Fibroblast of skin of right biceps (primary cell): ENCODE measurements around the gene RTL10.

Experiments
- DNase-seq: peaks from one replicate; pipeline ENCODE4 v3.0.0-alpha.2; 2013

RTL10 gene

DNA sequence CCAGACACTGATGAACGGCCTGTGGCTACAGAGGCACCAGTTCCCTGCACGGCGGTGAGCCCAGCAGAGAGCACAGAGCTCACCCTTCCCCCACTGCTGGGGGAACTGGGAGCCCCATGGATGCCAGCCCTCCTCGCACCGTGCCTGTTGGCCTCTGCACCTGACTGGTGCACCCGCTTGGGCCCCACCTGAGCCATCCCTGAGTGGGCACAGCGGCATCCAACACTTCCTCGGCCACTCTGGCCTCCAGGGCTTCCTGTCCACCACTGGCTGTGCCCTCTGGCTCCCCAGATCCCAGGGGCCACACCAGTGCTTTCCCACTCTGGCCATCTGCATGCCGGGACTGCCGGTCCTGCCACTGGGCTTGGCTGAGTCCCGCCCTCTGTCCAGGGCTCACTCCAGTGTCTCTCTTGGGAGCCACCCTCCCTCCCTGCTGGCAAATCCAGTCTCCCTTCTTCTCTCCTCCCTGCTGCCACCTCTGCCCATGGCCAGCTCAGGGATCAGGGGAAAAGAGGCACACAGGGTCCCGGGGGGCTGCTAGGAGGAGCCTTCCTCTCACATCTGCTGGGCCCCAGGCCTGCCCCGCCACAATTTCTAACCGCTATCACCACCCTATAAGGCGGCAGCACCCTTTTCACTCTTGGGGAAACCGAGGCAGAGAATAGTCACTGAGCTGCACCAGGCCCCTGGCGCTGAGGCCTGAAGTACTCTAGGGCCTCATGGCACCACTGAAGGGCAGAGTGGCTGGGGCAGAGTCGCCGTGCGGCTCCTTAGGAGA lies 33.0 kb downstream of the RTL10 start:
- DNase-seq: no peak

DNA sequence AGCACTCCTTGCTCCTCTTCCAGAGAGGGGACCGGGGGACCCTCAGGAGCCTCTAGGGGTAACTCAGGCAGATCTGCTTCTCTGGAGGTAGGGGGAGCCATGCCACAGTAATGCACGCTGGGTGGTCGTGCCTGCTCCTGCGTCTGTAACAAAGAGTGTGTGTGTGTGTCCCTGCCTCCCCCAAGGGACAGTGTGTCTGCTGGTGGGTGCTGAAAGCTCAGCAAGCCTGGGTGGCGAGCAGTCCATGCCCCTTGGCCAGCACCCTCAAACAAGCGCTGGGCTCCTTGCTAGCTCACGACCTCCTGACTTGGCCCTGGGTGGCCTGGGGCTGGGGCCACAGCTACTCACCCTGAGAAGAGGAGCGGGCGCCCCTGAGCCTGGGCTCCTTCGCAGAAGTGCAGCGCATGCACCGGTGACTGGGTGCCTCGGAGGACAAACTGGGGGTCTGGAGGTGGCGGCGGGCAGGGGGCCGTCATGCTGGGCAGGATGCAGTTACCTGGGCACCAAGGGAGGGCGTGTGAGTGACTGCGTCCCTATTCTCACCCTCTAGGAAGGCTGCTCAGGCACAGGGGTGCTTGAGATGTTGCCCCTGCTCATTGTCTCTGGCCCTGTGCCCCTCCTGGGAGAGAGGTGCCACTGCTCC lies 33.7 kb downstream of the RTL10 start:
- no peak for DNase-seq

- no peak for DNase-seq
These were observed 34.5 kb downstream of the RTL10 start for GRCh38 chr22:19819911-19820879.

GRCh38 chr22:19819208-19819910 lies 35.3 kb downstream of the RTL10 start:
- DNase-seq: no peak

GRCh38 chr22:19818324-19819207 lies 36.1 kb downstream of the RTL10 start:
- DNase-seq: no peak

- no peak for DNase-seq
These were observed 38.1 kb downstream of the RTL10 start for GRCh38 chr22:19816372-19817119.

DNA sequence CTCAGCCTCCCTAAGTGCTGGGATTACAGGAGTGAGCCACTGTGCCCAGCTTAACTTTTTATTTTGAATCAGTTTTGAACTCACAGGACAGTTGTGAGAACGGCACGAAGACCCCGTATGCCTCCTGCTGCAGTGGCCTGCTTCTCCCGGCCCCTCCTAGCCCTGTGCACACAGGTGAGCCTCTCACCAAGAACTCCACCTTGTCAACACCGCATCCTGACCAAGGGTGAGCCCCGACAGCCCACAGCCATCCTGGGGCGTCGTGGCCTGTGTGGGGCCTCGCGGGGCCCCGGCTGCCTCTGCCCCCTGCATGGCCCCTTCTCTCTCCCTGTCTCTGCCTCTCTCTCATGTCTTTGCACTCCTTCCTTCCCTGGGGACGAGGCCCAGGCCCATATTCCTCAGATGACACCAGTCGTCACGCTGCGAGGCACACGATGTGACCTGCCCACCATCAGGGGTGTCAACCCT lies 38.8 kb downstream of the RTL10 start:
- DNase-seq: no peak

GRCh38 chr22:19815093-19815822 lies 39.4 kb downstream of the RTL10 start:
- no peak for DNase-seq

DNA sequence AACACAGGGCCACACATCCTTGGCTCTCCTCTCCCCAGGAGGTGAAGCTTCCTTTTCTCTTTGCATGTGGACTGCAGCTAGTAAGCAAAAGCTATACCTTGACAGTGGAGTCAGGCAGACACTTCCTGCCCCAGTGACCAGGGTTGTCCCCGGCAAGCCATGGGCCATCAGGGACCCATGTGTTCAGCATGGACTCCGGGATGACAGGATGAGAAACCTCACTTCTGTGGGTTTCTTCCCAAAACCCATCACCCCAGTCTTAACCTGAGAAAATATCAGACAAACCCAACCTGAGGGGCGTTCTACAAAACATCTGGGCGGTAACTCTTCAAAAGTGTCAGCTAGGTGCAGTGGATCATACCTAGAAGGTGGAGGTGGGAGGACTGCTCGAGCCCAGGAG lies 40.2 kb downstream of the RTL10 start:
- no peak for DNase-seq

DNA sequence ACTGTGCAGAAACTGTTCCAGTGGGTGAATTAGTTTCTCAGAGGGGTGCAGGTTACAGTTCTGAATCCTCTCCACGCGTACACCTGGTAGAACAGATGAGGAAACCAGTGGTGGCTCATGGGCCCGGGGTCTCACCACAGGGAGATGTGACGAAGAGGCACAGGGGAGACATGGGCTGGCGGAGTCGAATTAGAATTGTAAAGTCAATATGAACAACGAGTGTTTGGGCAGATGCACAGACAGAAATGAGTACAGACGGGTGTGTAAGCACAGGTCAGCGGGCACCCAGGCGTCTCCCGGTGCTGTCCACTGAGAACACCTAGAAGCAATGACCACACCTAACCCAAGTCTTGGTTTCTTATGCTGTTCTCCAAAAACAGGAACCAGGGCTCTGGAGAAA lies 41.8 kb downstream of the RTL10 start:
- no peak for DNase-seq

DNA sequence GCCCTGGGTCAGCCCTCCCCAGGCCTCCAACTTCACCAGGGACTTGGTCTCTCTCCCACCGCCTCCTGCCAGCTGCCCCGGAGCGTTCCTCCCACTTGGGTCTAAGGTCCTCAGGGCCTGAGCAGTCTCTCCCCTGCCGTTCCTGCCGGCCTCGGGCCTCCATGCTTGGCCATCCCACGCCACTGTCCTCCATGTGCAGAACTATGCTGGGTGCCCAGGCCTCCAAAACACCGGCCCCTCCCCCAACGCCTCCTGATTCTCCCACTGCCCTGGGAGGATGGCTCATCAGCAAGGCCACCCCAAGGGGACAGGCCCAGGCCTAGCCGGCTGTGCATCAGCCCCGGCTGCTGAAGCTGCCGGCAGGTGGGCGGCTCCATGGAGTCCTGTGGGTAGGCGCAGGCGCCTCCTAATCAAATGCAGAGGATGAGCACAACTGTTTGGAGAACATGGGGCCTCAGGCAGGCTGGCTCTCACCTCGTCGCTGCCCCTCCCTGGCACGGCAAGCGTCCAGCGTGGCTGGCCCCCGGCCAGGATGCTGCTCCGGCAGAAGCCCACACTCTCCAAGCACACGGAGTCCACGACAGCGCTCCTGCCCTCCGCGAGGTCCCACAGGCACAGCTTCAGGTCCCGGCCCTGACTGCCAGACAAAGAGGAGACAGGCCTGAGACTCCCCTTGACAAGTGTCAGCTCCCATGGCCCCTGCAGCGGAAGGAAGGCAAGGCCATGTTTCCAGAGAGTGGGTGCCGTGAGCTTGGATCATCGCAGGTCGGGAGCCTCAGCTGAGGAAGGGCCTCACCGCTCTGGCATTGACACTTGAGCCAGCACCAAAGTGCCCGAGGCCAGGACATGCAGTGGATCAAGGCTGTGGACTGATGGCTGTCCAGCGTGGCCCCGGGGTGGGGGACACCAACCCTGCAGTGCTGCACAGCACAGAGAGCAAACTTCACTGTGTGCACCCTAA lies 42.6 kb downstream of the RTL10 start:
- DNase-seq: no peak

GRCh38 chr22:19811211-19811621 lies 43.5 kb downstream of the RTL10 start:
- no peak for DNase-seq

GRCh38 chr22:19810381-19811201 lies 44.1 kb downstream of the RTL10 start:
- peak; percentile 92 for DNase-seq

- DNase-seq: no peak
These were observed 44.9 kb downstream of the RTL10 start for GRCh38 chr22:19809741-19810140.

GRCh38 chr22:19808873-19809478 lies 45.7 kb downstream of the RTL10 start:
- no peak for DNase-seq

GRCh38 chr22:19807914-19808872 lies 46.5 kb downstream of the RTL10 start:
- no peak for DNase-seq
